CD4-positive, alpha-beta T cell (primary cell): ENCODE results near the gene CNNM1. TPM values are rescaled to one million over a fixed set of nuclear protein-coding genes. Genes with fewer than 3 reads are reported as not detected.

Source experiments
- ATAC-seq: fragments of 200-7000 bp; cut with Tn5 transposase; one replicate; pipeline ENCODE4 v1.10.0; 2022; ENCODE audit warnings: mild to moderate bottlenecking; ENCODE audit not compliant: poor library complexity
- CTCF ChIA-PET: fragments of 350-600 bp; sonication (Branson Sonifier 250); formaldehyde crosslinking; loops from one replicate; lab custom pipeline; 2021; ENCODE audit warnings: antibody characterized with exemption, inconsistent platforms; lab: Charles Lee
- POLR2A ChIA-PET: fragments of 350-600 bp; sonication (Branson Sonifier 250); formaldehyde crosslinking; loops from one replicate; lab custom pipeline; 2021; ENCODE audit warnings: antibody characterized with exemption, inconsistent platforms; lab: Charles Lee
- DNase-seq, 14 experiments: peaks; one replicate each; pipeline ENCODE4 v3.0.0-alpha.2; 2013 to 2020; ENCODE audit warnings: mixed read lengths in 2 of 14
- H3K27ac ChIP-seq, 2 donors: one replicate each; pipeline versions ENCODE4 v1.5.1 to v1.7.0; 2013; ENCODE audit warnings: low read length in 2 of 2, low read depth in 1 of 2, mild to moderate bottlenecking in 1 of 2
- H3K27me3 ChIP-seq, 2 experiments: 1 replicate in 1 of 2; 2 replicates in 1 of 2; pipeline versions ENCODE4 v1.6.1 to v1.7.0; 2013; ENCODE audit warnings: low read length in 2 of 2, control low read depth in 1 of 2, mild to moderate bottlenecking in 1 of 2, moderate library complexity in 1 of 2; ENCODE audit not compliant: insufficient read depth in 2 of 2, control insufficient read depth in 1 of 2
- H3K36me3 ChIP-seq: one replicate; pipeline ENCODE4 v1.6.1; 2013; ENCODE audit warnings: low read length, control low read depth; ENCODE audit not compliant: insufficient read depth
- H3K4me1 ChIP-seq: one replicate; pipeline ENCODE4 v1.6.1; 2013; ENCODE audit warnings: low read length, control low read depth; ENCODE audit not compliant: insufficient read depth
- H3K4me3 ChIP-seq: one replicate; pipeline ENCODE4 v1.5.1; 2013; ENCODE audit warnings: mild to moderate bottlenecking, low read length, moderate library complexity
- H3K9me3 ChIP-seq, 2 experiments: 1 replicate in 1 of 2; 2 replicates in 1 of 2; pipeline versions ENCODE4 v1.6.1 to v1.7.0; 2013; ENCODE audit warnings: low read length in 2 of 2, mild to moderate bottlenecking in 2 of 2, control low read depth in 1 of 2, moderate library complexity in 1 of 2; ENCODE audit not compliant: control insufficient read depth in 1 of 2, insufficient read depth in 1 of 2
- H3K27ac Mint-ChIP-seq: one replicate; pipeline ENCODE4 v1.8.0; 2020; ENCODE audit warnings: mixed read lengths
- H3K27me3 Mint-ChIP-seq: one replicate; pipeline ENCODE4 v1.8.0; 2021; ENCODE audit warnings: mixed read lengths
- H3K36me3 Mint-ChIP-seq: one replicate; pipeline ENCODE4 v1.8.0; 2021; ENCODE audit warnings: low read depth, mixed read lengths
- H3K4me1 Mint-ChIP-seq: one replicate; pipeline ENCODE4 v1.8.0; 2021; ENCODE audit warnings: low read depth, mixed read lengths
- H3K4me3 Mint-ChIP-seq: one replicate; pipeline ENCODE4 v1.8.0; 2020; ENCODE audit warnings: mild to moderate bottlenecking, mixed read lengths
- H3K9me3 Mint-ChIP-seq: one replicate; pipeline ENCODE4 v1.8.0; 2020; ENCODE audit warnings: mixed read lengths
- intact Hi-C, 2 experiments: fragments of 100-400 bp; cut with DNase I in 1 of 2; cut with micrococcal nuclease in 1 of 2; formaldehyde crosslinking; loops; one replicate each; pipeline versions ENCODE4 v1.15.1 to v1.9.0; 2023 to 2025; cut with DNase I, micrococcal nuclease
- total RNA-seq, 174 experiments: library from RNA in 2 of 174; stranded (reverse) in 2 of 174; gene quantifications; one replicate each; pipeline ENCODE4 v1.2.3 and lab custom pipeline; 2021 to 2026
- TF ChIP-seq, protein P1 (sequence below): fragments of 200-600 bp; IDR thresholded peaks from one replicate; pipeline ENCODE4 v1.8.0; 2022; ENCODE audit warnings: antibody characterized with exemption, mild to moderate bottlenecking

CNNM1 gene
- total RNA-seq, 2 experiments from 2014 or later = 0.16 to 0.17 TPM

DNA sequence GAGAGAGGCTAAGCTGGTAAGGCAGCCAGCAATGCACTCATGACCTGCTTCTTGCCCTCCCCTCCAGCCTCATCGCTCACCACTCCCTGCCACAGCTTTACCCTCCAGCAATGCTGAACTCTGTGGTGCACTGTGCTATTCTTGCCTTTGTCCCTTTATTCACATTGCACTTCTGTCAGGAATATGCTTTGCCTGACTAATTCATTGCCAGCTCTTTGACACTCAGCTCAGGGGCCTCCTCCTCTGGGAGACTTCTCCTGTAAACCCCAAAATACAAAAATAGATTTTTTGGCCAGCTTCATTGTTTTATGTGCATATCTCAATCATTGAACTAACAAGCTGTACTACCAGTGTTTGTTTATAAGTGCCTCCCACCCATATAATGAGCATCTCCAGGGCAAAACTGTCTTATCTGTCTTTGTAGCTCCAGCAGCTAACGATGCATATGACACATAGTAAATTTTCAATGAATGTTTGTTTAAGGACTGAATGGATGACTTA is 8.2 kb downstream of the CNNM1 start:
- H3K36me3 ChIP-seq = no peaks in the 10 kb centered on the region
- intact Hi-C loops = no loop called here
- H3K4me3 ChIP-seq = no peak overlapping the region
- no peaks in the 10 kb centered on the region for H3K27me3 ChIP-seq
- TF ChIP-seq, protein P1, sequence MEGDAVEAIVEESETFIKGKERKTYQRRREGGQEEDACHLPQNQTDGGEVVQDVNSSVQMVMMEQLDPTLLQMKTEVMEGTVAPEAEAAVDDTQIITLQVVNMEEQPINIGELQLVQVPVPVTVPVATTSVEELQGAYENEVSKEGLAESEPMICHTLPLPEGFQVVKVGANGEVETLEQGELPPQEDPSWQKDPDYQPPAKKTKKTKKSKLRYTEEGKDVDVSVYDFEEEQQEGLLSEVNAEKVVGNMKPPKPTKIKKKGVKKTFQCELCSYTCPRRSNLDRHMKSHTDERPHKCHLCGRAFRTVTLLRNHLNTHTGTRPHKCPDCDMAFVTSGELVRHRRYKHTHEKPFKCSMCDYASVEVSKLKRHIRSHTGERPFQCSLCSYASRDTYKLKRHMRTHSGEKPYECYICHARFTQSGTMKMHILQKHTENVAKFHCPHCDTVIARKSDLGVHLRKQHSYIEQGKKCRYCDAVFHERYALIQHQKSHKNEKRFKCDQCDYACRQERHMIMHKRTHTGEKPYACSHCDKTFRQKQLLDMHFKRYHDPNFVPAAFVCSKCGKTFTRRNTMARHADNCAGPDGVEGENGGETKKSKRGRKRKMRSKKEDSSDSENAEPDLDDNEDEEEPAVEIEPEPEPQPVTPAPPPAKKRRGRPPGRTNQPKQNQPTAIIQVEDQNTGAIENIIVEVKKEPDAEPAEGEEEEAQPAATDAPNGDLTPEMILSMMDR = no peak
- Mint-ChIP-seq H3K9me3 (no peaks in the 10 kb centered on the region), H3K4me1 (no peaks in the 10 kb centered on the region), H3K27ac (no peak overlapping the region), H3K36me3 (no peaks in the 10 kb centered on the region), H3K27me3 (peaks cover 21% of the 10 kb centered on the region), H3K4me3 (no peak overlapping the region)
- CTCF ChIA-PET = interaction anchor here (0.7 kb wide), 1 partner anchor 24 kb away, joined by 3 read pairs; no protein-coding TSS in a partner anchor
- ATAC-seq = no peak
- no peak for DNase-seq
- no peak overlapping the region for H3K27ac ChIP-seq
- H3K9me3 ChIP-seq = no peaks in the 10 kb centered on the region
- POLR2A ChIA-PET = no interaction called here
- no peaks in the 10 kb centered on the region for H3K4me1 ChIP-seq

DNA sequence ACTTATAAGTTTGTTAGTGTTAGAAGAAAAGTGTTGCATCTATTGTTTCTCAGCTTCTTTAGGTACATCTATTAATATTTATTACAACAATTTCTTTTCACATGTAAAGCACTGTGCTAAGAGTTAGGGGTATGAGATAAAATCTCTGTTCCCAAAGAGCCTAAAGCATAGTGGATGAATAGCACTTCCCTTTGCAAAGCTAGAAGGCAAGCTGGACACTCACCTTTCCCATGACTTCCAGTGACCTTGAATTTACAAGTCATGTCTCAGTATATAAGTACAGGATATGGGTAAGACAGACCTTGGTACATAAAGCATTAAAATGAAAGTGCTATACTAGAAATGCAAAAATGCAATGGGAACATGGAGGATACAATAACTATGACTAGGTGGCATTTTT is 8.7 kb downstream of the CNNM1 start:
- H3K27ac Mint-ChIP-seq = no peak overlapping the region
- TF ChIP-seq, protein P1 = no peak
- ChIA-PET POLR2A (no interaction called here), CTCF (interaction anchor here (0.7 kb wide), 1 partner anchor 24 kb away, joined by 3 read pairs; no protein-coding TSS in a partner anchor)
- no peaks in the 10 kb centered on the region for H3K27me3 ChIP-seq
- H3K4me1 Mint-ChIP-seq = no peaks in the 10 kb centered on the region
- peaks cover 15% of the 10 kb centered on the region for H3K27me3 Mint-ChIP-seq
- ATAC-seq = no peak
- no peak for DNase-seq
- H3K4me3 ChIP-seq = no peak overlapping the region
- H3K4me3 Mint-ChIP-seq = no peak overlapping the region
- no peaks in the 10 kb centered on the region for H3K36me3 Mint-ChIP-seq
- no peaks in the 10 kb centered on the region for H3K9me3 Mint-ChIP-seq
- H3K36me3 ChIP-seq = no peaks in the 10 kb centered on the region
- intact Hi-C loops = no loop called here
- H3K4me1 ChIP-seq = no peaks in the 10 kb centered on the region
- H3K9me3 ChIP-seq = no peaks in the 10 kb centered on the region
- H3K27ac ChIP-seq = no peak overlapping the region

- H3K4me1 ChIP-seq = no peaks in the 10 kb centered on the region
- H3K9me3 ChIP-seq = no peaks in the 10 kb centered on the region
- H3K4me3 Mint-ChIP-seq = no peak overlapping the region
- ATAC-seq = no peak
- no peaks in the 10 kb centered on the region for H3K36me3 ChIP-seq
- no peak overlapping the region for H3K27ac ChIP-seq
- no peak for DNase-seq
- no peak overlapping the region for H3K27ac Mint-ChIP-seq
- POLR2A ChIA-PET = no interaction called here
- CTCF ChIA-PET = no interaction called here
- H3K4me3 ChIP-seq = no peak overlapping the region
- no peaks in the 10 kb centered on the region for H3K36me3 Mint-ChIP-seq
- peaks cover 9% of the 10 kb centered on the region for H3K27me3 Mint-ChIP-seq
- no peaks in the 10 kb centered on the region for H3K27me3 ChIP-seq
- intact Hi-C loops = no loop called here
- H3K4me1 Mint-ChIP-seq = no peaks in the 10 kb centered on the region
- TF ChIP-seq, protein P1 = no peak
- H3K9me3 Mint-ChIP-seq = no peaks in the 10 kb centered on the region
Observed at GRCh38 chr10:99339077-99339476, 9.9 kb downstream of the CNNM1 start.
